ENCODE data around the gene RNU6-7. TPM values are rescaled to one million over a fixed set of nuclear protein-coding genes. Genes with fewer than 3 reads are reported as not detected.

RNU6-7 gene
- total and polyA plus RNA-seq, 10 of the 15 experiments (the other 5 are each of a cell fraction or from before 2014, with no cell fraction given) = not detected

- TF ChIP-seq SKIL (IDR thresholded peaks at IDR 0.05; ENCODE audit: low read depth, poor library complexity, severe bottlenecking) = peak; percentile 75
Observed at GRCh38 chr14:32200368-32201192, 1.3 kb upstream of the RNU6-7 start (continued).

DNA sequence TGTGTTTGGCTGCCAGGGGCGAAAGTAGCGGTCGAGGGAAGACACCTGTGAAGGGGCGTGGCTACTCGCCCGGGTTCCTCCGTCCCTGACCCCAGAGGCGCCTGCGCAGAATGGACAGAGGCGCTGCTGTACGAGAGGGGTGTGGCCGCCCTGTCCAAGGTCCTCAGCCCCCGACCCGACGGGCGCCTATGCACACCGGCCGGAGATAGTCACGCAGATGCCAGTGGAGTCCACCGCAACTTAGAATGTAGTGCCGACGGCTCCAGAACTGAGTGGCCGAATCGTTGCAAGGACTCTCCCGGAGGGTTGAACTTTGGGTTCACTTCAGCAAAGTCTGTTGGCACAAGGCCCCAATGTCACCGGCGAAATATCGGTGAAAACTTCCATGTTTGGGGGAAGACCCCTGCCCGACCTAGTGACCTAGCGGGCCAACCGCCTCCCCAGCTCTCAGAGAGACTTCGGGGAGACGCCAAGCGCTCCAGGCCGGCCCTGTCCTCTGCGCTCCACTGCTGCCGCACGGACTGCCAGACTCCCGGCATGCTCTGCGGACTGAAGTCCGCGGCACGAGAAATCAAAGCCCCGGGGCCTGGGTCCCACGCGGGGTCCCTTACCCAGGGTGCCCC is 541 bp upstream of the RNU6-7 start:
- POLR2A ChIA-PET = no interaction called here
- TF ChIP-seq IKZF1 (conservative IDR thresholded peaks at IDR 0.05) (peak; percentile 38; the same call in 1 of the 2 replicates), ZNF207 (IDR thresholded peaks at IDR 0.05; ENCODE audit: borderline replicate concordance) (no peak), TCF3 (IDR thresholded peaks at IDR 0.05; ENCODE audit: borderline replicate concordance, insufficient read depth, low read depth, low read length) (peak; percentile 76; the same call in 1 of the 2 replicates), NR2C2 (IDR thresholded peaks at IDR 0.05; ENCODE audit: borderline replicate concordance, control insufficient read depth, insufficient read length, low read depth) (no peak), ZNF687 (IDR thresholded peaks at IDR 0.05) (peak; percentile 65), CBX3 (IDR thresholded peaks at IDR 0.05; ENCODE audit: borderline replicate concordance, low read depth) (no peak)
- TF ChIP-seq, protein P1, sequence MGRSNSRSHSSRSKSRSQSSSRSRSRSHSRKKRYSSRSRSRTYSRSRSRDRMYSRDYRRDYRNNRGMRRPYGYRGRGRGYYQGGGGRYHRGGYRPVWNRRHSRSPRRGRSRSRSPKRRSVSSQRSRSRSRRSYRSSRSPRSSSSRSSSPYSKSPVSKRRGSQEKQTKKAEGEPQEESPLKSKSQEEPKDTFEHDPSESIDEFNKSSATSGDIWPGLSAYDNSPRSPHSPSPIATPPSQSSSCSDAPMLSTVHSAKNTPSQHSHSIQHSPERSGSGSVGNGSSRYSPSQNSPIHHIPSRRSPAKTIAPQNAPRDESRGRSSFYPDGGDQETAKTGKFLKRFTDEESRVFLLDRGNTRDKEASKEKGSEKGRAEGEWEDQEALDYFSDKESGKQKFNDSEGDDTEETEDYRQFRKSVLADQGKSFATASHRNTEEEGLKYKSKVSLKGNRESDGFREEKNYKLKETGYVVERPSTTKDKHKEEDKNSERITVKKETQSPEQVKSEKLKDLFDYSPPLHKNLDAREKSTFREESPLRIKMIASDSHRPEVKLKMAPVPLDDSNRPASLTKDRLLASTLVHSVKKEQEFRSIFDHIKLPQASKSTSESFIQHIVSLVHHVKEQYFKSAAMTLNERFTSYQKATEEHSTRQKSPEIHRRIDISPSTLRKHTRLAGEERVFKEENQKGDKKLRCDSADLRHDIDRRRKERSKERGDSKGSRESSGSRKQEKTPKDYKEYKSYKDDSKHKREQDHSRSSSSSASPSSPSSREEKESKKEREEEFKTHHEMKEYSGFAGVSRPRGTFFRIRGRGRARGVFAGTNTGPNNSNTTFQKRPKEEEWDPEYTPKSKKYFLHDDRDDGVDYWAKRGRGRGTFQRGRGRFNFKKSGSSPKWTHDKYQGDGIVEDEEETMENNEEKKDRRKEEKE (IDR thresholded peaks at IDR 0.05) = no peak

More for the DNA sequence above, 541 bp upstream of the RNU6-7 start:
- Histone ChIP-seq H2AFZ (ENCODE audit: control insufficient read depth, low read depth, low read length) (peak overlapping the region; percentile 74), H3K9ac (ENCODE audit: control insufficient read depth, insufficient read depth, low read length) (peak overlapping the region; percentile 29), H4K20me1 (ENCODE audit: control insufficient read depth, insufficient read depth) (no peaks in the 10 kb centered on the region), H3K4me2 (ENCODE audit: control insufficient read depth, insufficient read depth) (peak overlapping the region; percentile 91), H3K27me3 (replicated peaks in 1 of 2; ENCODE audit: control insufficient read depth in 2 of 2, insufficient read depth in 2 of 2, low read length in 1 of 2) (no peaks in the 10 kb centered on the region), H3K36me3 (ENCODE audit: control insufficient read depth in 2 of 2, insufficient read depth in 2 of 2, low read length in 1 of 2) (no peaks in the 10 kb centered on the region), H3K4me3 (peak overlapping the region; percentile 73), H3K79me2 (ENCODE audit: control insufficient read depth, insufficient read depth, low read length) (no peaks in the 10 kb centered on the region), H3K9me3 (replicated peaks; ENCODE audit: control insufficient read depth, insufficient read depth, low read length) (no peaks in the 10 kb centered on the region), H3K4me1 (ENCODE audit: control insufficient read depth, insufficient read depth, low read length) (peaks cover 33% of the 10 kb centered on the region), H3K27ac (ENCODE audit: control insufficient read depth, insufficient read depth) (peak overlapping the region; percentile 34)
- TSS peak; percentile 49 for BruUV-seq (replicated peaks)
- 1% methylated on average over 45 of the region's 46 CpGs for WGBS (ENCODE audit: insufficient coverage, insufficient replicate concordance, low lambda C conversion rate, missing lambda C conversion rate)
- intact Hi-C loops (cut with micrococcal nuclease; ENCODE audit: unreplicated experiment) = no loop called here
- CTCF ChIA-PET = no interaction called here
- FAIRE-seq (no peak), ATAC-seq (peak; percentile 75), DNase-seq (ENCODE audit: low read depth, low spot score) (no peak)
- in situ Hi-C loops (cut with MboI) = loop anchor here (5.0 kb wide), 1 partner anchor 124 kb away; the partner anchor contains the start of gene ARHGAP5
- RAD21 ChIA-PET (ENCODE audit: unreplicated experiment) = no interaction called here
- SMC1A ChIA-PET (ENCODE audit: uncharacterized antibody, unreplicated experiment) = interaction anchor here (2.4 kb wide), 1 partner anchor 125 kb away, joined by 9 read pairs; the partner anchor contains the start of gene ARHGAP5

Measured in GM12878 (cell line).